HAP-1 (cell line): ENCODE results near the gene SLC38A9.

ENCODE experiments used
- DNase-seq, 2 experiments: peaks; one replicate each; pipeline ENCODE4 v3.0.0-alpha.2; 2016 to 2020; ENCODE audit warnings: low spot score in 2 of 2
- H3K27me3 ChIP-seq: fragments of 250-450 bp; sonication (Bioruptor Pico); 2 replicates; pipeline ENCODE4 v1.5.1; 2020; ENCODE audit warnings: low read depth, mild to moderate bottlenecking, moderate library complexity
- H3K36me3 ChIP-seq: fragments of 250-450 bp; sonication (Bioruptor Pico); replicated peaks from 2 replicates; pipeline ENCODE4 v1.5.1; 2020; ENCODE audit warnings: mild to moderate bottlenecking
- H3K4me1 ChIP-seq: fragments of 250-450 bp; sonication (Bioruptor Pico); 2 replicates; pipeline ENCODE4 v1.5.1; 2020; ENCODE audit warnings: mild to moderate bottlenecking
- H3K4me3 ChIP-seq: fragments of 250-450 bp; sonication (Bioruptor Pico); 2 replicates; pipeline ENCODE4 v1.5.1; 2020; ENCODE audit warnings: mild to moderate bottlenecking, moderate library complexity
- H3K9me3 ChIP-seq: fragments of 250-450 bp; sonication (Bioruptor Pico); 2 replicates; pipeline ENCODE4 v1.5.1; 2020; ENCODE audit warnings: mild to moderate bottlenecking, moderate library complexity
- in situ Hi-C: fragments of 300-500 bp; cut with MboI; formaldehyde crosslinking; loops from 3 replicates; pipeline ENCODE4 v1.14.3; 2020; ENCODE audit warnings: low sequenced_read_pairs, inconsistent platforms, mixed read lengths

SLC38A9 gene

DNA sequence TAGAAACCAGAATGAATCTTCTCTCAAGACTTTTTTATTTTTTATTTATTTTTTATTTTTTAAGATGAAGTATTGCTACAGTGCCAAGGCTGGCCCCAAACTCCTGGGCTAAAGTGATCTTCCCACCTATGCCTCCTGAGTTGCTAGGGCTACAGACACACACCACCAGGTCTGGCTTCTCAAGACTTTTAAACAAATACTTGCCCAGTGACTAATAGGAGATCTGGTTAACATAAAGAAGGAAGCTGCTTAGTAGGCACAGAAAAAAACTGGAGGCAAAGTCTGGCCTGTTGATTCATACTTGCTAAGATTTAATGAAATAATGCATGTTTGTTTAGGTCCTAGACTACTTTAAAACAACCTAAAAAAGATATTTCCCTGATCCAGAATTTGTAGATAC lies 43.8 kb downstream of the SLC38A9 start:
- Histone ChIP-seq H3K36me3 (no peaks in the 10 kb centered on the region), H3K27me3 (no peaks in the 10 kb centered on the region), H3K9me3 (no peaks in the 10 kb centered on the region), H3K4me3 (no peak overlapping the region), H3K4me1 (peaks cover 13% of the 10 kb centered on the region)
- no peak for DNase-seq
- in situ Hi-C loops, result no loop called here

DNA sequence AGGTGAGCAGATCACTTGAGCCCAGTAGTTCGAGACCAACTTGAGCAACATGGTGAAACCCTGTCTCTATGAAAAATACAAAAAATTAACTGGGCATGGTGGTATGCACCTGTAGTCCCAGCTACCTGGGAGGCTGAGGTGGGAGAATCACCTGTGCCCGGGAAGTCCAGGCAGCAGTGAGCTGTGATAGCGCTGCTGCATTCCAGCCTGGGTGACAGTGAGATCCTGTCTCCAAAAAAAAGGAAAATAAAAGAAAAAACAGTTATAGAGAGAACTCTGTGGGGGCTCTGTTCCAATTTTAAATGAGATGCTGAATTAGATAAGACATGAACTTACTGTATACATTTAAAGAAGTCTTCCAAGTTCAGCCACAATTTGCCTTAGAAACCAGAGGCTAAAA lies 44.2 kb downstream of the SLC38A9 start:
- Histone ChIP-seq H3K4me1 (peaks cover 9% of the 10 kb centered on the region), H3K4me3 (no peak overlapping the region), H3K36me3 (no peaks in the 10 kb centered on the region), H3K27me3 (no peaks in the 10 kb centered on the region), H3K9me3 (no peaks in the 10 kb centered on the region)
- in situ Hi-C loops, result no loop called here
- no peak for DNase-seq

DNA sequence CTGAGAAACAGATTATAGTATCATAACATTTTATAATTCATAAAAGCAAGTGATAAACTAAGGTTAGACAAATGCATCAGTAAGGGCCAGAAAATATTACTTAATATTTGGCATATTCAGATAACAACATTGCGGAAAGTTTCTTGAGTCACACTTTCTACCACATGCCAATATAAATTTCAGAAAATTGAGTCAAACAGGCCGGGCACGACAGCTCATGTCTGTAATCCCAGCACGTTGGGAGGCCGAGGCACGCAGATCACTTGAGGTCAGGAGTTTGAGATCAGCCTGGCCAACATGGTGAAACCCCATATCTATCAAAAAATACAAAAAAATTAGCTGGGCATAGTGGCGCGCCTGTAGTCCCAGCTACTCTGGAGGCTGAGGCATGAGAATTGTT lies 47.1 kb downstream of the SLC38A9 start:
- in situ Hi-C loops, result no loop called here
- H3K27me3 ChIP-seq, result no peaks in the 10 kb centered on the region
- DNase-seq, result no peak

DNA sequence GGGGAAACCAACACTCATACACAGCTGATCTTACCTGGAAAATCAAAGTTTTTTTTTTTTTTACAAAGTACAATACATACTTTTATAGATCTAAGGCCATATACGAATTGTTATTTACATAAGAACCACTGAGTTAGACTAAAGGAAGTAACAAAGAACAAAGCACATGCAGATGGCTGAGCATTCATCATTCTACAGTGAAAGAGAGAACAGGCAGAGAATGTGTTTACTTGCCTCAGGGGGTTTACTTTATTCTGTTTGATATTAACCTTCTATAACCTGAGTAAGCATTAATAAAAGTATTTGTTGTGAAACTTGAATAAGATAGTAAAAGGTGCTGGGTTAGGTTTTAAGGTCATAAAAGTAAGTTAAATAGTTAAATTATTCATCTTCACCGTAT lies 54.7 kb downstream of the SLC38A9 start:
- Histone ChIP-seq H3K9me3 (no peaks in the 10 kb centered on the region), H3K27me3 (no peaks in the 10 kb centered on the region; the same call in 1 of the 2 replicates), H3K36me3 (no peaks in the 10 kb centered on the region), H3K4me3 (no peak overlapping the region), H3K4me1 (peaks cover 9% of the 10 kb centered on the region)
- peak; percentile 41 to 94 for DNase-seq
- in situ Hi-C loops, result no loop called here

More for the DNA sequence above, 47.1 kb downstream of the SLC38A9 start:
- Histone ChIP-seq H3K4me3 (no peak overlapping the region), H3K36me3 (no peaks in the 10 kb centered on the region), H3K9me3 (no peaks in the 10 kb centered on the region), H3K4me1 (peaks cover 3% of the 10 kb centered on the region; the same call in 1 of the 2 replicates)

DNA sequence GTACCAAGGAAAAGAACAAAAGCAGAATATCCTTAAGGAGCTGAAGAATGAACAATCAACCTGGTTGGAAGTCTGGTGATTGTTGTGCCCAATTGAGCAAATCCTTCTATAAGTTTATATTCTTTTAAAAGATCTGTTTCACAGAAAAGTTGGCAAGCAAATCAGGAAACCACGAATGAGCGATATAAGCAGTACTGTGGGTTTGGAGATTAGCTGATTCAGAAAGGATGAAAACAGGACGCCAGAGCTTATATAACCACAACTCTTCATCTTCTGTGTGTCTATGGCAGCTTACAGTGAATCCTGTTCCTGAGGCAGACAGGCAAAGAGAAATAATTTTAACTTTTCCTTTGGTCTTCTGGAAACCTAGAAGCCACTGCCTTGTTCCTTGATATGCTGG lies 61.7 kb downstream of the SLC38A9 start:
- no peaks in the 10 kb centered on the region for H3K4me1 ChIP-seq
- in situ Hi-C loops, result no loop called here
- no peaks in the 10 kb centered on the region for H3K36me3 ChIP-seq
- H3K27me3 ChIP-seq, result no peaks in the 10 kb centered on the region
- no peak for DNase-seq
- H3K9me3 ChIP-seq, result no peaks in the 10 kb centered on the region
- H3K4me3 ChIP-seq, result no peak overlapping the region

DNA sequence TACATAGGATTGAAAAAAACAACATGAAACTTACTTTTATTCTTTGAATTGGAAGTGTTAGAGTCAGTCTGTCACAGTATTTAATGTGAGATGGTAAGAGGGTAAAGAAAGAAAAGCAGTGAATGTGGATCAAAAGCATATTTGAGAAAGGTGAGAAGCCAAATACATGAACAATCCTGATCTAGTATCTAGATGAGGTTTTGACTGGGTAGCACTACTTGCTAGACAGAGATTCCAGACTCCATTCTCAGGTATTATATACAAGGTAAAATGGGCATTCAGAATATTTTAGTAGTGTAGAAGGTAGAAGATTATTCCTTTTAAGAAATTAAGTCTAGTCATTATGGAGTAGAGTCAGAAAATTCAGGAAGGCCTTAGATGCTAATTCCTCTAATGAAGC lies 62.2 kb downstream of the SLC38A9 start:
- H3K4me1 ChIP-seq, result no peaks in the 10 kb centered on the region
- no peak for DNase-seq
- no peak overlapping the region for H3K4me3 ChIP-seq
- H3K9me3 ChIP-seq, result no peaks in the 10 kb centered on the region
- no peaks in the 10 kb centered on the region for H3K27me3 ChIP-seq
- no peaks in the 10 kb centered on the region for H3K36me3 ChIP-seq
- in situ Hi-C loops, result no loop called here

DNA sequence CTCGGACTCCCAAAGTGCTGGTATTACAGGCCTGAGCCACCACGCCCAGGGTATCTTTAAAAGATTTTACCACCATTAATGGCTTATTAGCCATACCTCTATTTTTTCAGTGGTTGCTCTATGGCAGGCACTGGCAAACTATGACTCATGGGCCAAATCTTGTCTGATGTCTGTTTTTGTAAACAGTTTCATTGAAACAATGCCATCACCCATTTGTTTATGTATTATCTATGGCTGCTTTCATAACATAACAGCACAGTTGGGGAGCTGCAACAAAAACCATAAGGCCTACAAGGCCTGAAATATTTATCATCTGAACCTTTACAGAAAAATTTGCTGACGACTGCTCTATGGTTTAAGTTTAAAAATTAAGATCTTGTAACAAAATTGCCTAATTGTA lies 66.8 kb downstream of the SLC38A9 start:
- H3K4me3 ChIP-seq, result no peak overlapping the region
- H3K9me3 ChIP-seq, result no peaks in the 10 kb centered on the region
- no peaks in the 10 kb centered on the region for H3K36me3 ChIP-seq
- in situ Hi-C loops, result no loop called here
- H3K27me3 ChIP-seq, result no peaks in the 10 kb centered on the region
- DNase-seq, result no peak
- H3K4me1 ChIP-seq, result peaks cover 17% of the 10 kb centered on the region

DNA sequence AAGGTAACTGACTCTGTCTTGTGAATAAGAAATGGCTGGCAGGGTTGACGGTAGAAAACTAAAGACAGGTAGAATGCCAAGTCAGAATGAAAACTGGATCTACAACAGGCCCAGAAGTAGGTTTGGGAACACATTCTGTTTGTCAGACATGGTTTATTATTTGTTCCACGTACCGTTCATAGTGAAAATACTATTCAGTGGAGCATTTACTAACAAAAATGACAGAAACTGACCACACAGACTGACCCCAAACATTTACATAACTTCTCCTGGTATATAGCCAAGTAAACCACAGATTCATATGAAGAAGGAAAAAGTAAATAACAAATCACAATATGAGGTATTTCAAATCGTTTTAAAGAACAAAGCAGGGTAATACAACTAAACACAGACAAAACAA lies 73.7 kb downstream of the SLC38A9 start:
- Histone ChIP-seq H3K9me3 (no peaks in the 10 kb centered on the region), H3K4me1 (peaks cover 44% of the 10 kb centered on the region), H3K4me3 (no peak overlapping the region), H3K36me3 (no peaks in the 10 kb centered on the region), H3K27me3 (no peaks in the 10 kb centered on the region)
- DNase-seq, result no peak
- in situ Hi-C loops, result no loop called here

DNA sequence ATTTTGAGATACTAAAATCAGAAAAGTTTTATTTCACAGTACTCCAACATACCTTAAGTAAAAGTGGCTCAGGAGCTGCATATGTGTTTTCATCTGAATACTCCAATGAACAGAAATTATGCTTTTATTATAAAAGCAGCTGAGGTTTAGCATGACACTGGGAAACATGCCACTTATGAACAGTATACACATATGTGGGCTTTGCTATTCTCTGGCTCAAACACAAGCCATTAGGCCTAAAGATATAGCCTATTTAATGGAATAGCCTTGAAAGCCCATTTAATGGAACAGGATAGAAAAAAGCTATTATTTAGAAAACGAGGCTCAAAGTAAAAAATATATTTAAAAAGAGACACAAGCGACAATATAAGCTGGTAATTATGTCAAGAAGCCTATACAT lies 74.1 kb downstream of the SLC38A9 start:
- Histone ChIP-seq H3K36me3 (no peaks in the 10 kb centered on the region), H3K27me3 (no peaks in the 10 kb centered on the region), H3K4me3 (no peak overlapping the region), H3K9me3 (no peaks in the 10 kb centered on the region), H3K4me1 (peaks cover 41% of the 10 kb centered on the region)
- in situ Hi-C loops, result no loop called here
- no peak for DNase-seq

DNA sequence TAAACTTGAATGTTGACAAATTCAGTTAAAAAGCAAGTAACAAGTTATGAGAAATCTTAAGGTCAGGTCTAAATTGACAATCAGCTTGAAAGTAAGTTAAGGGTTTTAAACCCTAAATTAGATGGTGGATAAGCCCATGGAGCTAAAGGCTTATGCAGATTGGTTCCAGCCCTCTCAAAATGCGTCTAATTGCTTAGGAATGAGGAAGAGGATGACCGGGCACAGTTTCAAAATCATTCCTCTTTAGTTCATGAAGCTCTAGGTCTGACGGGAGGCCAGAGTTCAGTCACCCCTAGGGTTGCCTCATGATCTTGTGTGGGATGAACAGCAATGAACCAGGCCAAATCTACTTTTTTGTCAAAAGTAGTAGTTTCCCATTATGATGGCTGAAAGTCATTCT lies 75.4 kb downstream of the SLC38A9 start:
- no peaks in the 10 kb centered on the region for H3K36me3 ChIP-seq
- in situ Hi-C loops, result no loop called here
- no peak for DNase-seq

DNA sequence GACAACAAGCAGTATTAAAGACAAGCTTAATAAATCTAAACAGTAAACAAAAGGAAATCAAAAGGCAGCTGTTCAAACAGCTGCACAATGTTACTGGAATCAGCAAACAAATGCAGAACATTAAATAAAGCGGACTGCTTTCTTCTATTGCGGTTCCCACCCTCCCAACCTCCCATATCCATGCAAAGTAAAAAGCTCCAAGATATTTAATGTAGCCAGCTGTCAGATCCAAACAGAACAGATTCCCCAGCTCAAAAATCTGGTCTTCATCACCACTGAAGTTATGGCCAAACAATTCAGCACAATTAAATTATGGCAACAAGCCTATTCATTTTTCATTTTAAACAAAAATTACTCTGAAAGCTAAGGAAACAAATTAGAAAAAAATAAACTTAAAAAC lies 75.9 kb downstream of the SLC38A9 start:
- no peak for DNase-seq
- peaks cover 32% of the 10 kb centered on the region for H3K4me1 ChIP-seq
- no peaks in the 10 kb centered on the region for H3K27me3 ChIP-seq
- in situ Hi-C loops, result no loop called here
- H3K9me3 ChIP-seq, result no peaks in the 10 kb centered on the region
- H3K36me3 ChIP-seq, result no peaks in the 10 kb centered on the region
- no peak overlapping the region for H3K4me3 ChIP-seq

More for the DNA sequence above, 75.4 kb downstream of the SLC38A9 start:
- Histone ChIP-seq H3K4me1 (peaks cover 35% of the 10 kb centered on the region), H3K9me3 (no peaks in the 10 kb centered on the region), H3K4me3 (no peak overlapping the region), H3K27me3 (no peaks in the 10 kb centered on the region)

DNA sequence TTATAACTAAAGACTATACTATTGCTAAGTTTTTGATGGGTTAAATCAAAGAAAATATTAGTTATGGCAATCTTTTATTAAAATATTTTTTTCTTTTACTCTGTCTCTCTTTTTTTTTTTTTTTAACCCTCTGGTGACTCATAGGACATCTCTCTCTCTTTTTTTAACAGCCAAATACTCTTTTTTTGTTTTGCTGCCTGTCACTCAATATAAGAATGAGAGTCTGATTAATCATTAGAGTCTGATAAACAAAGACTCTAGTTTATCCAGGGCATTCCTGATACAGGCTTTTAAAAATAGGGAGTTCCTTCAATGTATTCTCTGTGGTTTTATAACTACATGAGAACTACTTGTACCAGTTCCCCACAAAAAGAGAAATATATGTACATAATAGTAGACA lies 77.3 kb downstream of the SLC38A9 start:
- in situ Hi-C loops, result no loop called here
- DNase-seq, result no peak
- Histone ChIP-seq H3K27me3 (no peaks in the 10 kb centered on the region), H3K9me3 (no peaks in the 10 kb centered on the region), H3K4me3 (no peak overlapping the region), H3K4me1 (peaks cover 24% of the 10 kb centered on the region), H3K36me3 (no peaks in the 10 kb centered on the region)

DNA sequence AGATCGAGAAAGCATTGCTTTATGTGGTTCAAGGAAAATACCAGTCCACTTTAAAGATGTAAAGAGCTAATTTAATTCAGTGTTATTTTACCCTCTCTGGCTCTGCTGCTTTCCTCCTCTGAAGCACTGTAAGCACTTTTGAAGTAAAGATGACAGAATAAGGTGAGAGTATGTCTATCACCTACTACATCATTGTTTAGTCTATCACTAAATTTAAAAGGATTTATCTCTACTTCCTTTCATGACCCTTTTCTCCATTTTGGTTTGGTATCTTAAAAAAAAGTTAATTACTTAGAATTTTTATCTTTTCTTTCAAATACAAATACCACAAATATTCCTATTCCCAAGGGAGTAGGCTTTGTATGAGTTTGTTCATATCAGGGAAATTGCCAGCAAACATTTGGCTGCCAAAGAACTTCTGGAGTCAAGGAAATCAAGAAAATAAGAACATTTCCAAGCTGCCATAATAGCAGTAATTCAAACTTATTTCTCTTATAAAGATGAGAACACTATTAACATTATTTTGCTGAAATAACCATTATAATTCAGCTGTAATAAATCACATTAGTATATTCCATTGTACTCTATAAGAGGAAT lies 77.8 kb downstream of the SLC38A9 start:
- in situ Hi-C loops, result no loop called here
- no peak for DNase-seq
- H3K27me3 ChIP-seq, result no peaks in the 10 kb centered on the region
- H3K4me1 ChIP-seq, result peaks cover 24% of the 10 kb centered on the region
- H3K36me3 ChIP-seq, result no peaks in the 10 kb centered on the region
- no peaks in the 10 kb centered on the region for H3K9me3 ChIP-seq
- H3K4me3 ChIP-seq, result no peak overlapping the region

DNA sequence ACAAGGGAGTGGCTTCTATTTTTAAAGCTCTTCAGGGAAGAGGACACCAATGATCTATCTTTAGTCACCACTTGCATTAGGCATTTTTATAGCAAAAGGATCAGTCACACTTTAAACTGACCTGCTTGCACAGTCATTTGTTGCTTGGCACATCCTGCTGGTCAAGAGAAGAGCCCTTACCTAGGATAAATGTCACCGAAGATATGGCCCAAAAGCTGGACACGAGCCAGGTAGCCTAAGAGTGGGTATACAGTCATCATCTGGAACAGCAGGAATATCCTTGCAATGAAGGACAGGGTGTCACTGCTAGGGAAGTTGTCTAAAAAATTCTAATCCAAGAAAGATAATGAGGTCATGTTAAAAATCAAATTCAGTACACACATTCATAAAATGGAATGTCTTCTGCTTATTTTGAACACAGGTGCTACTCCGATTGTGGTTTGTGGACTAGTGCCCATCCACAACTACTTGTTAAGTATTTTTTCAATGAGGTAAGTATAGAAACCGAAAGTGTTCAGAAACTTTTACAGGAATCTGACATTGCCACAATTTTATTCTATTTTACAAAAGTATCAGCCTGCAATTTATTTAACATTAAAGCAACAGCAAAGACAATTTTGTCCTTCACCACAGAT lies 78.4 kb downstream of the SLC38A9 start:
- H3K4me3 ChIP-seq, result no peak overlapping the region
- in situ Hi-C loops, result no loop called here
- DNase-seq, result no peak
- peaks cover 23% of the 10 kb centered on the region for H3K4me1 ChIP-seq
- no peaks in the 10 kb centered on the region for H3K36me3 ChIP-seq
- H3K9me3 ChIP-seq, result no peaks in the 10 kb centered on the region
- no peaks in the 10 kb centered on the region for H3K27me3 ChIP-seq

DNA sequence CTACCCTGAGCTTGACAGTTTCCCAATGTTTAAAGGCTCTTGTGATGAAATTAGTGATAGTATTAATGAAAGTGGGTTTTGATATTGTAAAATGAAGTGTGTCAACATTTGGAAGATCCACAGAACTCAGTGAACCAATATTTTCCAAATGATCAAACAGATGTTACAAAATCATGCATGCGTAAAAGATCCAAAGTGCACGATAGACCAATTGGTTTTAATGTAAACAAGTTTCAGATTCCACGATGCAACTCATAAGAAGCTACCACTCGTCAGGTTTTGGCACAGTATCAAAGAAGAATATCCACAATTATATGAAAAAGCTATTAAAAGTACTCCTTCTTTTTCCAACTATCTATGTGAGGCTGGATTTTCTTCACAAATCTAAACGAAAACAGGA lies 82.3 kb downstream of the SLC38A9 start:
- Histone ChIP-seq H3K9me3 (no peaks in the 10 kb centered on the region), H3K36me3 (no peaks in the 10 kb centered on the region), H3K4me1 (peaks cover 37% of the 10 kb centered on the region), H3K4me3 (no peak overlapping the region), H3K27me3 (no peaks in the 10 kb centered on the region)
- DNase-seq, result no peak
- in situ Hi-C loops, result no loop called here
